NCI-H2029 treated with DMSO at 0.1 percent for 48 hours (cell line): ENCODE results near the gene RNF13.

ENCODE experiments used
- DNase-seq: peaks from one replicate; lab custom pipeline; 2025; lab: John Stamatoyannopoulos, UW

RNF13 gene

GRCh38 chr3:149998946-149999345 is 185.9 kb downstream of the RNF13 start:
- no peak for DNase-seq

GRCh38 chr3:149999421-149999820 is 186.4 kb downstream of the RNF13 start:
- DNase-seq, result no peak

GRCh38 chr3:150000641-150001040 is 187.6 kb downstream of the RNF13 start:
- DNase-seq, result no peak

GRCh38 chr3:150005243-150006112 is 192.5 kb downstream of the RNF13 start:
- DNase-seq, result no peak

GRCh38 chr3:150006794-150007193 is 193.8 kb downstream of the RNF13 start:
- DNase-seq, result no peak
